Measurements from ENCODE around the gene CDC14C.

The CDC14C gene

DNA sequence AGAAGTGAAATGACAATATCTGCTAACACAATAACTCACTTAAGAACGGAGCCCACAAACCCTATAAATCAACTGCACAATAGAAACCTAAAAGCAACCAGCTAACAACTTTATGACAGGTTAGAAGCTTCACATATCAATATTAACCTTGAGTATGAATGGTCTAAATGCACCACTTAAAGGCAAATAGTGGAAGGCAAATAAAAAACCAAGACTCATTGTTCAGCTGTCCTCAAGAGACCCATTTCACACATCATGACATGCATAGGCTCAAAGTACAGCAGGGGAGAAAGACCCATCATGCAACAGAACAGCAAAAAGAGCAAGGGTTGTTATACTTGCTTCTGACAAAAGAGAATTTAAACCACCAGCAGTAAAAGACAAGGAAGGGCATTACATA is 46.8 kb downstream of the CDC14C start:
- FAIRE-seq = no peak

DNA sequence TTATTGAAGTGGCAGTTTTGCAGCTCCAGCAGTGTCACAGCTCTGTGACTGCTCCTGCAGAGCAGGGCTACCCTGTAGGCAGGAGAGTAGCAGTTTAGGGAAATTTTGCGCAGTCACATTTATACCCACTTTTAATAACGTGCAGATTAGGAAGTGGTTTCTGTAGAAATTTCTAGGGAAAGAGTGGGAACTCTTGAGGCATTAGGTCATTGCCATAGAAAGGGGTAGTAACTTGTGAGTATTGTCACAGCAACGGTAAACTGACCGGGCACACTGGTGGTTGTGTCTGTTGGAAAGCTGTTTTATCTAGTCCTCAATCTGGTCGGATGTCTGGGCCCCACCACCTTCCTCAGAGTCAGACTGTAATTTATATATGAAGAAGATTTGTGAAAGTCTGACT is 51.9 kb downstream of the CDC14C start:
- DNase-seq (ENCODE audit: insufficient read length, low spot score) = no peak
- FAIRE-seq = no peak

More for the DNA sequence above, 46.8 kb downstream of the CDC14C start:
- DNase-seq (ENCODE audit: insufficient read length, low spot score) = no peak

DNA sequence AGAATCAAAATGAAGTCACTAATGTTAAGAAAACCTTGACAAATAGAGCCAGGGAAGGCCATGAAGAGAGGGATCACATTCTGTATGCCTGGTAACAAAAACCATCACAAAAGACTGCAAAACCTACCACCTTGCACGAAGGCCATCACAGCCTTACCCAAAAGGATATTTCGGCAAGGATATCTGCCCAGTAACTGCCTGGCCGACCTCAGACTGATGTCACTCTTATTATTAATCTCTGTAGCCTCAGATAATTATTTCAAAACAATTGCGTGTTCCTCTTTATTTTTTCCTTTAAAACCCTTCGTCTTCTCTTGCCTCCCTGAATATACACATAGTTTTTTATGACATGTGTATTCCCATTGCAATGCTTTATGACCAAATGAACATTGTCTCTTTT is 52.5 kb downstream of the CDC14C start:
- DNase-seq (ENCODE audit: insufficient read length, low spot score) (no peak), FAIRE-seq (no peak)

Data from GM19239 (cell line).